ENCODE measurements around the gene RXFP1.

Gene RXFP1

DNA sequence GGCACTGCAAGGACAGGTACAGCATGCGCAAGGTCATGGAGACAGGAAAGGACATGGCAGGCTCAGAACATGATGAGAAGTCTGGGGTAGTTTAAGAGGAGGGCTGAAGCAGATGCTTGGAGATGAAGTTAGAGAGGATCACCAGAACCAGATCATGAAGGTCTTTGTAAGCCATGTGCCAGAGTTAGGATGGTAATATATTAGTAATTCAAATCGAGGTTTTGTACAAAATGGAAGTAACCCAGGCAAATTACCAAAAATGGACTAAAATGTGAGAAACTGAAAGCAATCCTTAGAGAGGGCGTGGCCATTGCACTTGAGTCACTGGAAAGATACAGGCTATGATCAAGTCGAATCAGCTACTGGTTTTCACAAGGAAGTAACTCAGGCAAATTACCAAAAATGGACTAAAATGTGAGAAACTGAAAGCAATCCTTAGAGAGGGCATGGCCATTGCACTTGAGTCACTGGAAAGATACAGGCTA, 13.5 kb downstream of the RXFP1 start:
- no peak overlapping the region; the same call in 1 of the 2 replicates for H3K27ac ChIP-seq (ENCODE audit: low read length)
- peaks cover 13% of the 10 kb centered on the region for H3K4me1 ChIP-seq (ENCODE audit: low read length)
- no peaks in the 10 kb centered on the region for H3K79me2 ChIP-seq (ENCODE audit: low read length)
- H3K9me3 ChIP-seq (ENCODE audit: insufficient read depth, low read length) = no peaks in the 10 kb centered on the region
- no peak overlapping the region for H3K9ac ChIP-seq (ENCODE audit: low read length)
- H3K27me3 ChIP-seq (ENCODE audit: low read depth, low read length) = no peaks in the 10 kb centered on the region
- peak overlapping the region; percentile 13; the same call in 1 of the 2 replicates for H3K4me2 ChIP-seq (ENCODE audit: low read length)
- no peaks in the 10 kb centered on the region for H4K20me1 ChIP-seq (ENCODE audit: insufficient read depth, low read length)
- TF ChIP-seq EZH2phosphoT487 (IDR thresholded peaks at IDR 0.05; ENCODE audit: low read depth) (no peak), CTCF (IDR thresholded peaks at IDR 0.05; ENCODE audit: low read depth, low read length) (no peak)
- peak overlapping the region; percentile 75; the same call in 1 of the 2 replicates for H2AFZ ChIP-seq (ENCODE audit: low read depth, low read length)
- no peaks in the 10 kb centered on the region for H3K36me3 ChIP-seq (replicated peaks; ENCODE audit: low read depth, low read length)
- H3K4me3 ChIP-seq (ENCODE audit: low read length) = no peak overlapping the region

GRCh38 chr4:158536833-158537232, 15.2 kb downstream of the RXFP1 start:
- Histone ChIP-seq H3K4me1 (ENCODE audit: low read length) (peaks cover 10% of the 10 kb centered on the region), H4K20me1 (ENCODE audit: insufficient read depth, low read length) (no peaks in the 10 kb centered on the region), H3K79me2 (ENCODE audit: low read length) (no peaks in the 10 kb centered on the region), H3K9ac (ENCODE audit: low read length) (no peak overlapping the region), H3K9me3 (ENCODE audit: insufficient read depth, low read length) (no peaks in the 10 kb centered on the region), H3K27ac (ENCODE audit: low read length) (no peak overlapping the region), H3K27me3 (ENCODE audit: low read depth, low read length) (no peaks in the 10 kb centered on the region), H3K4me3 (ENCODE audit: low read length) (no peak overlapping the region), H3K4me2 (ENCODE audit: low read length) (no peak overlapping the region), H3K36me3 (replicated peaks; ENCODE audit: low read depth, low read length) (no peaks in the 10 kb centered on the region), H2AFZ (ENCODE audit: low read depth, low read length) (no peak overlapping the region)
- TF ChIP-seq EZH2phosphoT487 (IDR thresholded peaks at IDR 0.05; ENCODE audit: low read depth) (no peak), CTCF (IDR thresholded peaks at IDR 0.05; ENCODE audit: low read depth, low read length) (no peak)

DNA sequence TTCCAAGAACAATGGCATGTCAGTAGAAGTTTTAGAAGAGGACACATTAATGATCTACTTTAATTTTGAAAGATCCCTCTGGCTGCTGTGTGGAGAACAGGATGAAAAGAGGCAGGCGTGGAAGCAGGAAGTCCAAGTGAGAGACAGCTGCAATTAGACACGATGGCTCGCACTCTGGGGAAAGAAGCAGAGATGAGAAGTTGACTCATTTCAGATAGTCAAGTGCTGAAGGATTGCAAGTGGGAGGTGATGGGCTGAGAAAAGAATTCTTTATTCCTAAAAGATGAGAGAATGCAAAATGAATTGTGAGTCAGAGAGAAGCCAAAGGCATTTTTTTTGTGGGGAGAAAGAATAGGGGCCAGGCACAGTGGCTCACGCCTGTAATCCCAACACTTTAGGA, 16.5 kb downstream of the RXFP1 start:
- Histone ChIP-seq H3K4me3 (ENCODE audit: low read length) (no peak overlapping the region), H3K36me3 (replicated peaks; ENCODE audit: low read depth, low read length) (no peaks in the 10 kb centered on the region), H4K20me1 (ENCODE audit: insufficient read depth, low read length) (no peaks in the 10 kb centered on the region), H3K9me3 (ENCODE audit: insufficient read depth, low read length) (no peaks in the 10 kb centered on the region), H3K4me2 (ENCODE audit: low read length) (no peak overlapping the region), H3K27ac (ENCODE audit: low read length) (no peak overlapping the region), H2AFZ (ENCODE audit: low read depth, low read length) (no peak overlapping the region), H3K4me1 (ENCODE audit: low read length) (peaks cover 17% of the 10 kb centered on the region), H3K9ac (ENCODE audit: low read length) (no peak overlapping the region), H3K79me2 (ENCODE audit: low read length) (no peaks in the 10 kb centered on the region), H3K27me3 (ENCODE audit: low read depth, low read length) (no peaks in the 10 kb centered on the region)
- TF ChIP-seq EZH2phosphoT487 (IDR thresholded peaks at IDR 0.05; ENCODE audit: low read depth) (no peak), CTCF (IDR thresholded peaks at IDR 0.05; ENCODE audit: low read depth, low read length) (no peak)

GRCh38 chr4:158538911-158539310, 17.2 kb downstream of the RXFP1 start:
- no peaks in the 10 kb centered on the region for H4K20me1 ChIP-seq (ENCODE audit: insufficient read depth, low read length)
- peak overlapping the region; percentile 23; the same call in 1 of the 2 replicates for H3K4me2 ChIP-seq (ENCODE audit: low read length)
- no peaks in the 10 kb centered on the region for H3K36me3 ChIP-seq (replicated peaks; ENCODE audit: low read depth, low read length)
- no peaks in the 10 kb centered on the region for H3K79me2 ChIP-seq (ENCODE audit: low read length)
- H3K27ac ChIP-seq (ENCODE audit: low read length) = no peak overlapping the region
- H2AFZ ChIP-seq (ENCODE audit: low read depth, low read length) = peak overlapping the region; percentile 28; the same call in 1 of the 2 replicates
- H3K9me3 ChIP-seq (ENCODE audit: insufficient read depth, low read length) = no peaks in the 10 kb centered on the region
- no peaks in the 10 kb centered on the region for H3K27me3 ChIP-seq (ENCODE audit: low read depth, low read length)
- no peak overlapping the region for H3K4me3 ChIP-seq (ENCODE audit: low read length)
- TF ChIP-seq EZH2phosphoT487 (IDR thresholded peaks at IDR 0.05; ENCODE audit: low read depth) = no peak
- no peak overlapping the region for H3K9ac ChIP-seq (ENCODE audit: low read length)
- peaks cover 17% of the 10 kb centered on the region for H3K4me1 ChIP-seq (ENCODE audit: low read length)
